ENCODE data around the gene GORASP2. TPM values are rescaled to one million over a fixed set of nuclear protein-coding genes. Genes with fewer than 3 reads are reported as not detected.

GORASP2 gene
- total RNA-seq, 1 donor from 2014 or later, result 38.8 TPM

DNA sequence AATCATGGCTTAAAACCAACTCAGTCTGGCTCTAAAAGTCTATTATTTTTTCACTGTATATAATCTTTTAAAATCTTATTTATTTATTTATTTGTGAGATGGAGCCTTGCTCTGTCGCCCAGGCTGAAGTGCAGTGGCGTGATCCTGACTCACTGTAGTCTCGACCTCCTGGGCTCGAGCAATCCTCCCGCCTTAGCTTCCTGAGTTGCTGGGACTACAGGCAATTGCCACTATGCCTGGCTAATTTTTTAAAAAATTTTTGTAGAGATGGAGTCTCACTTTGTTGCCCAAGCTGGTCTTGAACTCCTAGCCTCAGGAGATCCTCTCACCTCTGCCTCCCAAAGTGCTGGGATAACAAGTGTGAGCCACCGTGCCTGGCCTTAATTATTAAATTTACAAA is 14.5 kb downstream of the GORASP2 start:
- Mint-ChIP-seq H3K4me1 (ENCODE audit: low read depth, unreplicated experiment) (no peaks in the 10 kb centered on the region), H3K27me3 (ENCODE audit: unreplicated experiment) (no peaks in the 10 kb centered on the region), H3K36me3 (ENCODE audit: unreplicated experiment) (no peaks in the 10 kb centered on the region), H3K4me3 (ENCODE audit: unreplicated experiment) (no peak overlapping the region), H3K9me3 (ENCODE audit: unreplicated experiment) (no peaks in the 10 kb centered on the region), H3K27ac (ENCODE audit: unreplicated experiment) (no peak overlapping the region)
- no peak for DNase-seq
- TF ChIP-seq, protein P1, sequence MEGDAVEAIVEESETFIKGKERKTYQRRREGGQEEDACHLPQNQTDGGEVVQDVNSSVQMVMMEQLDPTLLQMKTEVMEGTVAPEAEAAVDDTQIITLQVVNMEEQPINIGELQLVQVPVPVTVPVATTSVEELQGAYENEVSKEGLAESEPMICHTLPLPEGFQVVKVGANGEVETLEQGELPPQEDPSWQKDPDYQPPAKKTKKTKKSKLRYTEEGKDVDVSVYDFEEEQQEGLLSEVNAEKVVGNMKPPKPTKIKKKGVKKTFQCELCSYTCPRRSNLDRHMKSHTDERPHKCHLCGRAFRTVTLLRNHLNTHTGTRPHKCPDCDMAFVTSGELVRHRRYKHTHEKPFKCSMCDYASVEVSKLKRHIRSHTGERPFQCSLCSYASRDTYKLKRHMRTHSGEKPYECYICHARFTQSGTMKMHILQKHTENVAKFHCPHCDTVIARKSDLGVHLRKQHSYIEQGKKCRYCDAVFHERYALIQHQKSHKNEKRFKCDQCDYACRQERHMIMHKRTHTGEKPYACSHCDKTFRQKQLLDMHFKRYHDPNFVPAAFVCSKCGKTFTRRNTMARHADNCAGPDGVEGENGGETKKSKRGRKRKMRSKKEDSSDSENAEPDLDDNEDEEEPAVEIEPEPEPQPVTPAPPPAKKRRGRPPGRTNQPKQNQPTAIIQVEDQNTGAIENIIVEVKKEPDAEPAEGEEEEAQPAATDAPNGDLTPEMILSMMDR (IDR thresholded peaks at IDR 0.05; ENCODE audit: partially characterized antibody, unreplicated experiment), result no peak

DNA sequence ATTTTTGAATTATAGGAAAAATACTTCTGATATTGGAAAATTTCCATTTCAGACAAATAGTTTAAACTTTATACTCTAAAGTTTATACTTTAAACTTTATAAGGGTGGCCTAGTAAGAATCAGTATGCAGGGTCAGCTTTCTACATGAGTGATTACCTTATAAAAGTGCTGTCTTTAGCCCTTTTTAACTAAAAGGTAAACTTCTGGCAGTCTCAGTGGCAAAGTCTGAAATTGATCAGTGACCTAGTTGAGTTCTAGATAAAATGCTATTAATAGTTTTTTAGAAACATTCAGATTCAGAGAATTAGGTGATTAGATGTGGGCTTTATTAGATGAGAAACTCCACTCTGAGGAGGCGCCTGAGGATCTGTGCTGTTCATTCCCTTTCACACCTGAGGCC is 15.5 kb downstream of the GORASP2 start:
- no peak overlapping the region for H3K27ac Mint-ChIP-seq (ENCODE audit: unreplicated experiment)
- no peaks in the 10 kb centered on the region for H3K27me3 Mint-ChIP-seq (ENCODE audit: unreplicated experiment)
- no peak for DNase-seq
- no peaks in the 10 kb centered on the region for H3K36me3 Mint-ChIP-seq (ENCODE audit: unreplicated experiment)
- no peak overlapping the region for H3K4me3 Mint-ChIP-seq (ENCODE audit: unreplicated experiment)
- no peaks in the 10 kb centered on the region for H3K9me3 Mint-ChIP-seq (ENCODE audit: unreplicated experiment)
- TF ChIP-seq, protein P1 (IDR thresholded peaks at IDR 0.05; ENCODE audit: partially characterized antibody, unreplicated experiment), result no peak
- no peaks in the 10 kb centered on the region for H3K4me1 Mint-ChIP-seq (ENCODE audit: low read depth, unreplicated experiment)

DNA sequence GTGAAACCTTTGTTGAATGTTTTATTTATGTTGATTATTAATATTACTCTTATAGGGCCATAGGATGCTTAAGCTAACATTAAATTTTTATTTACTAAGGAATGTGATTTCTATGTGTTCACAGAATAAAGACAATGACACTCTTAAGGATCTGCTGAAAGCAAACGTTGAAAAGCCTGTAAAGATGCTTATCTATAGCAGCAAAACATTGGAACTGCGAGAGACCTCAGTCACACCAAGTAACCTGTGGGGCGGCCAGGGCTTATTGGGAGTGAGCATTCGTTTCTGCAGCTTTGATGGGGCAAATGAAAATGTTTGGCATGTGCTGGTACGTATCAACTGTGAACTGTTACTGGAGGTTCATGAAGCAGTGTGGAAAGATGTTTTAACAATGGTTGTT is 20.4 kb downstream of the GORASP2 start:
- no peak for DNase-seq
- Mint-ChIP-seq H3K4me3 (ENCODE audit: unreplicated experiment) (no peak overlapping the region), H3K9me3 (ENCODE audit: unreplicated experiment) (no peaks in the 10 kb centered on the region), H3K4me1 (ENCODE audit: low read depth, unreplicated experiment) (no peaks in the 10 kb centered on the region), H3K36me3 (ENCODE audit: unreplicated experiment) (no peaks in the 10 kb centered on the region), H3K27ac (ENCODE audit: unreplicated experiment) (no peak overlapping the region), H3K27me3 (ENCODE audit: unreplicated experiment) (no peaks in the 10 kb centered on the region)
- TF ChIP-seq, protein P1 (IDR thresholded peaks at IDR 0.05; ENCODE audit: partially characterized antibody, unreplicated experiment), result no peak

DNA sequence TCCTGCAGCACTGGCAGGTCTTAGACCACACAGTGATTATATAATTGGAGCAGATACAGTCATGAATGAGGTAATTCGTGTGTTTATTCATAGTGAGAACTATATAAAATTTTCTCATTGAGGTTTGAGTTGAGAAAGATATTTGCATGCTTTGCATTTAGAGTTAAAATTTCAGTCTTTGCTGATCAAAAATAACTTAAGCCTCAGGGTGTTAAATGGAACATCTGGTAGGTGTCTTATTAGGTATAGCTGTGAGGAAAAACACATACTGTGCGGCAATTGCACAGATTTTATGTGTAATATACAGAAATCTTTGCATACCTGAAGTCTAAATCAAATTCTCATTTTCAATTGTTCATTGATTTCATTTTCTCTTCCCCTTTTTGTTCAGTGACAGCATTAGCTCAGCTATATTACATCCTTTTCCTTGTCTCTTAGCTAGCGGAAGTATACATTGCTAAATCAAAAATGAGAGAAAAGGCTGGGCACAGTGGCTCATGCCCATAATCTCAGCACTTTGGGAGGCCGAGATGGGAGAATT is 21.2 kb downstream of the GORASP2 start:
- H3K9me3 Mint-ChIP-seq (ENCODE audit: unreplicated experiment), result no peaks in the 10 kb centered on the region
- no peak overlapping the region for H3K4me3 Mint-ChIP-seq (ENCODE audit: unreplicated experiment)
- no peaks in the 10 kb centered on the region for H3K4me1 Mint-ChIP-seq (ENCODE audit: low read depth, unreplicated experiment)
- no peak for DNase-seq
- H3K36me3 Mint-ChIP-seq (ENCODE audit: unreplicated experiment), result no peaks in the 10 kb centered on the region
- H3K27ac Mint-ChIP-seq (ENCODE audit: unreplicated experiment), result peak overlapping the region; percentile 35
- H3K27me3 Mint-ChIP-seq (ENCODE audit: unreplicated experiment), result no peaks in the 10 kb centered on the region
- TF ChIP-seq, protein P1 (IDR thresholded peaks at IDR 0.05; ENCODE audit: partially characterized antibody, unreplicated experiment), result no peak

DNA sequence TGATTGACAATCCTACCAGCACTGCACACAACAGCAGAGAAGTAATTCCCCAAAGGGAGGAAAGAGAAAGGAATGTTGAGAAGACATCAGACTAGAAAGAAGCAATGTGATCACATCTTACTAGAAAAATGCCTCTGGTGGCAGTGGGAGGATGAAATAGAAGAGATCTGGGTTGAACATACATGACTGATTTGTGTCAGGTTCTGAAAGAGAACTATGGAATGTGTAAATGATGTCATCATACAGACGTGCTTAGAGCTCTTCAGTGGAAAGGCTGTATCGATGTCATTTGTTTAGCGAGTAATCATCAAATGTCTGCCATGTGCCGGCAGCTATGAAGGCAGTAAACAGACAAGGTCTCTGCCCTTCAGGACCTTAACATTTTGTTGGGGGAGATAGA is 24.9 kb downstream of the GORASP2 start:
- Mint-ChIP-seq H3K9me3 (ENCODE audit: unreplicated experiment) (no peaks in the 10 kb centered on the region), H3K4me1 (ENCODE audit: low read depth, unreplicated experiment) (no peaks in the 10 kb centered on the region), H3K27me3 (ENCODE audit: unreplicated experiment) (no peaks in the 10 kb centered on the region), H3K36me3 (ENCODE audit: unreplicated experiment) (no peaks in the 10 kb centered on the region), H3K4me3 (ENCODE audit: unreplicated experiment) (no peak overlapping the region), H3K27ac (ENCODE audit: unreplicated experiment) (no peak overlapping the region)
- TF ChIP-seq, protein P1 (IDR thresholded peaks at IDR 0.05; ENCODE audit: partially characterized antibody, unreplicated experiment), result no peak
- no peak for DNase-seq
